SU-DHL-6 (cell line): ENCODE data around the gene ANAPC2.

Experiments used
- H2AFZ ChIP-seq: fragments of 200-600 bp; sonication (generic); 2 replicates; pipeline ENCODE4 v1.6.1; 2014; ENCODE audit warnings: low read depth, mild to moderate bottlenecking, moderate library complexity, mixed read lengths, antibody characterized with exemption, low read length; ENCODE audit not compliant: severe bottlenecking
- H3F3A ChIP-seq: fragments of 200-600 bp; shearing (Covaris generic); 2 replicates; pipeline ENCODE4 v1.6.0; 2016; ENCODE audit warnings: antibody characterized with exemption, mild to moderate bottlenecking; ENCODE audit not compliant: insufficient read depth
- H3K27ac ChIP-seq: fragments of 200-600 bp; sonication (generic); 2 replicates; pipeline ENCODE4 v1.5.1; 2016; ENCODE audit warnings: low read depth, mild to moderate bottlenecking, low read length, moderate library complexity, mixed read lengths
- H3K27me3 ChIP-seq: fragments of 200-600 bp; sonication (generic), shearing (Covaris generic); 2 replicates; pipeline ENCODE4 v1.6.0; 2014; ENCODE audit warnings: mild to moderate bottlenecking, low read length
- H3K36me3 ChIP-seq: fragments of 200-600 bp; sonication (generic); 2 replicates; pipeline ENCODE4 v1.6.1; 2014; ENCODE audit warnings: mild to moderate bottlenecking, low read length, mixed read lengths
- H3K4me2 ChIP-seq: fragments of 300-600, 200-600 bp; shearing (Covaris generic), sonication (generic); 2 replicates; pipeline ENCODE4 v1.6.0; 2014; ENCODE audit warnings: low read length, low read depth, mild to moderate bottlenecking; ENCODE audit not compliant: poor library complexity, severe bottlenecking
- H3K4me3 ChIP-seq: fragments of 200-600 bp; sonication (generic); 2 replicates; pipeline ENCODE4 v1.5.1; 2014; ENCODE audit warnings: antibody characterized with exemption, low read length, mild to moderate bottlenecking, mixed read lengths; ENCODE audit not compliant: insufficient read depth, poor library complexity, severe bottlenecking
- H3K79me2 ChIP-seq: fragments of 200-600 bp; sonication (generic); 2 replicates; pipeline ENCODE4 v1.6.1; 2014; ENCODE audit warnings: mild to moderate bottlenecking, low read length, moderate library complexity; ENCODE audit not compliant: insufficient read depth
- H3K9ac ChIP-seq: fragments of 200-600 bp; sonication (generic); 2 replicates; pipeline ENCODE4 v1.7.0; 2014; ENCODE audit warnings: mild to moderate bottlenecking, low read length
- H3K9me2 ChIP-seq: fragments of 200-600 bp; sonication (generic); replicated peaks from 2 replicates; pipeline ENCODE4 v1.6.1; 2014; ENCODE audit warnings: low read length; ENCODE audit not compliant: insufficient read depth
- H3K9me3 ChIP-seq: fragments of 200-600 bp; sonication (generic); 2 replicates; pipeline ENCODE4 v1.6.1; 2014; ENCODE audit warnings: low read length, mixed read lengths; ENCODE audit not compliant: insufficient read depth
- H4K20me1 ChIP-seq: fragments of 200-600 bp; sonication (generic); 2 replicates; pipeline ENCODE4 v1.6.1; 2014; ENCODE audit warnings: low read depth, mild to moderate bottlenecking, antibody characterized with exemption, low read length, moderate library complexity, mixed read lengths
- EZH2phosphoT487 ChIP-seq: fragments of 200-600 bp; sonication (generic), shearing (Covaris generic); conservative IDR thresholded peaks from 2 replicates; pipeline ENCODE4 v1.6.1; 2018; ENCODE audit warnings: mild to moderate bottlenecking, antibody characterized with exemption, low read length, moderate library complexity, mixed read lengths
- TF ChIP-seq, protein P1 (sequence below): fragments of 200-600 bp; sonication (generic); IDR thresholded peaks from one replicate; pipeline ENCODE4 v1.5.1; 2017; ENCODE audit warnings: antibody characterized with exemption, mild to moderate bottlenecking, low read length, moderate library complexity; ENCODE audit not compliant: insufficient read depth, poor library complexity, severe bottlenecking

Gene ANAPC2

GRCh38 chr9:137194388-137194787 lies 6.0 kb upstream of the ANAPC2 start:
- H3K9me2 ChIP-seq, result no peaks in the 10 kb centered on the region
- H3K79me2 ChIP-seq, result peaks cover 4% of the 10 kb centered on the region; the same call in 1 of the 2 replicates
- no peaks in the 10 kb centered on the region for H3K36me3 ChIP-seq
- TF ChIP-seq EZH2phosphoT487, result no peak
- TF ChIP-seq, protein P1, sequence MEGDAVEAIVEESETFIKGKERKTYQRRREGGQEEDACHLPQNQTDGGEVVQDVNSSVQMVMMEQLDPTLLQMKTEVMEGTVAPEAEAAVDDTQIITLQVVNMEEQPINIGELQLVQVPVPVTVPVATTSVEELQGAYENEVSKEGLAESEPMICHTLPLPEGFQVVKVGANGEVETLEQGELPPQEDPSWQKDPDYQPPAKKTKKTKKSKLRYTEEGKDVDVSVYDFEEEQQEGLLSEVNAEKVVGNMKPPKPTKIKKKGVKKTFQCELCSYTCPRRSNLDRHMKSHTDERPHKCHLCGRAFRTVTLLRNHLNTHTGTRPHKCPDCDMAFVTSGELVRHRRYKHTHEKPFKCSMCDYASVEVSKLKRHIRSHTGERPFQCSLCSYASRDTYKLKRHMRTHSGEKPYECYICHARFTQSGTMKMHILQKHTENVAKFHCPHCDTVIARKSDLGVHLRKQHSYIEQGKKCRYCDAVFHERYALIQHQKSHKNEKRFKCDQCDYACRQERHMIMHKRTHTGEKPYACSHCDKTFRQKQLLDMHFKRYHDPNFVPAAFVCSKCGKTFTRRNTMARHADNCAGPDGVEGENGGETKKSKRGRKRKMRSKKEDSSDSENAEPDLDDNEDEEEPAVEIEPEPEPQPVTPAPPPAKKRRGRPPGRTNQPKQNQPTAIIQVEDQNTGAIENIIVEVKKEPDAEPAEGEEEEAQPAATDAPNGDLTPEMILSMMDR, result no peak
- H3K9ac ChIP-seq, result no peak overlapping the region
- H4K20me1 ChIP-seq, result no peaks in the 10 kb centered on the region
- H3K27me3 ChIP-seq, result no peaks in the 10 kb centered on the region
- H3F3A ChIP-seq, result no peaks in the 10 kb centered on the region
- H3K27ac ChIP-seq, result no peak overlapping the region
- H2AFZ ChIP-seq, result no peak overlapping the region
- no peak overlapping the region for H3K4me3 ChIP-seq
- H3K9me3 ChIP-seq, result no peaks in the 10 kb centered on the region
- H3K4me2 ChIP-seq, result no peak overlapping the region

DNA sequence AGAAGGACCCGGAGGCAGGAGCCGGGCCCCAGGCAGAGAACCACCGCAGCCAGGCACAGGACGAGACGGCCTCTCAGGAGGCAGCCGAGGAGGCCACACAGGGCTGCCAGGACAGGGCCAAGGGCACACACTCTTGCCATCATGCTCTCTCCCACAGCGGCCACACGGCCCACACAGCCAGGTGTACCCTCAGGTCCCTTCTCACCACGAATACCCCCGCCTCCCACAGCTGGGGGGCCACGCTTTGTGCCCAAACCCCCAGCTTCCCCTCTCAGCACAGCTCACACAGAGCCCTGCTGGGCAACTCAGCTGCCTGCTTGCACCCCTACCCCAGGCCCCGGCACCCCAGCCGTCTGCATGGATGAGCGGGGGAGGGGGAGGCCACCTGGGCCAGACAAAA lies 5.4 kb upstream of the ANAPC2 start:
- Histone ChIP-seq H3K27ac (no peak overlapping the region), H2AFZ (no peak overlapping the region), H3K36me3 (no peaks in the 10 kb centered on the region), H3K27me3 (no peaks in the 10 kb centered on the region), H3K4me2 (no peak overlapping the region), H4K20me1 (no peaks in the 10 kb centered on the region), H3K79me2 (peaks cover 6% of the 10 kb centered on the region; the same call in 1 of the 2 replicates), H3K9me3 (no peaks in the 10 kb centered on the region), H3K9me2 (no peaks in the 10 kb centered on the region), H3K9ac (no peak overlapping the region), H3F3A (no peaks in the 10 kb centered on the region), H3K4me3 (no peak overlapping the region)
- TF ChIP-seq, protein P1, result no peak
- no peak for TF ChIP-seq EZH2phosphoT487

GRCh38 chr9:137192859-137193258 lies 4.5 kb upstream of the ANAPC2 start:
- no peak overlapping the region for H3K9ac ChIP-seq

More at GRCh38 chr9:137192859-137193258, 4.5 kb upstream of the ANAPC2 start:
- Histone ChIP-seq H3K9me3 (no peaks in the 10 kb centered on the region), H3K4me2 (no peak overlapping the region), H3K27me3 (no peaks in the 10 kb centered on the region), H3K79me2 (peaks cover 11% of the 10 kb centered on the region), H3K9me2 (no peaks in the 10 kb centered on the region), H2AFZ (no peak overlapping the region), H3K4me3 (no peak overlapping the region), H4K20me1 (no peaks in the 10 kb centered on the region), H3F3A (no peaks in the 10 kb centered on the region), H3K27ac (no peak overlapping the region), H3K36me3 (no peaks in the 10 kb centered on the region)
- TF ChIP-seq, protein P1, result no peak
- no peak for TF ChIP-seq EZH2phosphoT487
